K562 (cell line): ENCODE measurements around the gene GRIP1. TPM values are rescaled to one million over a fixed set of nuclear protein-coding genes. Genes with fewer than 3 reads are reported as not detected.

Experiments used
- ATAC-seq: fragments of 200-7000 bp; cut with Tn5 transposase; 3 replicates; pipeline ENCODE4 v1.9.1; 2020; ENCODE audit warnings: moderate library complexity
- BruUV-seq: library from RNA; stranded (reverse); fragments of 400-500 nt; replicated peaks from 2 replicates; lab custom pipeline; 2021; lab: Mats Ljungman, UMichigan
- CTCF ChIA-PET: fragments of 300-600 bp; formaldehyde crosslinking; extraction: SDS; loops from one replicate; lab custom pipeline; 2021; ENCODE audit warnings: low intra/inter-chr PET ratio; lab: Yijun Ruan, JAX
- POLR2A ChIA-PET: fragments of 300-600, 350-650 bp; sonication (Branson Sonifier 250); formaldehyde crosslinking; extraction: SDS; loops from one replicate; lab custom pipeline; 2021; ENCODE audit warnings: antibody characterized with exemption, inconsistent platforms; lab: Yijun Ruan, JAX
- DNase-seq, 4 experiments: peaks; one replicate each; pipeline versions ENCODE4 v3.0.0 to v3.0.0-alpha.2; 2011 to 2018; ENCODE audit warnings: low spot score in 3 of 4, mixed read lengths in 3 of 4; ENCODE audit errors: extremely low read depth in 1 of 4
- FAIRE-seq: peaks from 2 replicates; lab custom pipeline; 2011; peaks lifted over from hg19 to GRCh38; lab: Jason Lieb, UNC
- H2AFZ ChIP-seq: 2 replicates; pipeline ENCODE4 v1.6.0; 2011; ENCODE audit warnings: low read depth, low read length, control low read depth, inconsistent platforms
- H3K27ac ChIP-seq: fragments of 200-600 bp; 3 replicates; pipeline ENCODE4 v1.8.0; 2011; ENCODE audit warnings: low read depth, mild to moderate bottlenecking, control low read depth, inconsistent platforms, low read length, moderate library complexity, mixed read lengths; ENCODE audit errors: extremely low read depth
- H3K27me3 ChIP-seq, 2 experiments: fragments of 300-600 bp in 1 of 2; 2 replicates in 1 of 2; 3 replicates in 1 of 2; pipeline versions ENCODE4 v1.6.0 to v1.8.0; 2011; ENCODE audit warnings: inconsistent platforms in 2 of 2, low read length in 2 of 2, mild to moderate bottlenecking in 1 of 2, mixed read lengths in 1 of 2, moderate library complexity in 1 of 2; ENCODE audit not compliant: control insufficient read depth in 2 of 2, insufficient read depth in 2 of 2
- H3K36me3 ChIP-seq: fragments of 300-600 bp; 3 replicates; pipeline ENCODE4 v1.8.0; 2011; ENCODE audit warnings: mild to moderate bottlenecking, low read length, inconsistent platforms; ENCODE audit not compliant: control insufficient read depth, insufficient read depth
- H3K4me1 ChIP-seq, 2 experiments: fragments of 200-600 bp in 1 of 2; replicated peaks in 1 of 2; 2 replicates in 1 of 2; 3 replicates in 1 of 2; pipeline versions ENCODE4 v1.5.1 to v1.8.0; 2011; ENCODE audit warnings: inconsistent platforms in 2 of 2, low read length in 2 of 2, mild to moderate bottlenecking in 1 of 2, mixed read lengths in 1 of 2, moderate library complexity in 1 of 2; ENCODE audit not compliant: control insufficient read depth in 2 of 2, insufficient read depth in 2 of 2
- H3K4me2 ChIP-seq: 2 replicates; pipeline ENCODE4 v1.6.1; 2011; ENCODE audit warnings: low read length, control low read depth, inconsistent platforms, mixed read lengths; ENCODE audit not compliant: insufficient read depth
- H3K4me3 ChIP-seq: fragments of 200-600 bp; sonication (generic), shearing (Covaris generic); 2 replicates; pipeline ENCODE4 v1.5.1; 2016; ENCODE audit warnings: control low read depth, inconsistent platforms
- H3K79me2 ChIP-seq: fragments of 200-600 bp; 3 replicates; pipeline ENCODE4 v1.8.0; 2011; ENCODE audit warnings: low read length, inconsistent platforms; ENCODE audit not compliant: control insufficient read depth, insufficient read depth
- H3K9ac ChIP-seq, 2 experiments: 2 replicates each; pipeline versions ENCODE4 v1.6.0 to v1.6.1; 2011; ENCODE audit warnings: low read depth in 2 of 2, low read length in 2 of 2, control low read depth in 1 of 2, inconsistent platforms in 1 of 2, mild to moderate bottlenecking in 1 of 2, mixed read lengths in 1 of 2; ENCODE audit not compliant: insufficient read depth in 1 of 2
- H3K9me1 ChIP-seq: one replicate; pipeline ENCODE4 v1.6.0; 2011; ENCODE audit warnings: inconsistent platforms, mild to moderate bottlenecking, low read length, moderate library complexity; ENCODE audit not compliant: control insufficient read depth, insufficient read depth
- H3K9me3 ChIP-seq: replicated peaks from 2 replicates; pipeline ENCODE4 v1.5.1; 2011; ENCODE audit warnings: low read depth, low read length, inconsistent platforms; ENCODE audit not compliant: control insufficient read depth, insufficient read depth
- H4K20me1 ChIP-seq: replicated peaks from 2 replicates; pipeline ENCODE4 v1.6.1; 2011; ENCODE audit warnings: low read length, inconsistent platforms, mixed read lengths; ENCODE audit not compliant: control insufficient read depth, insufficient read depth
- ARID4B ChIP-seq: sonication (generic); formaldehyde crosslinking; IDR thresholded peaks from 2 replicates; pipeline ENCODE4 v1.8.0; 2022; ENCODE audit warnings: mild to moderate bottlenecking, missing genetic modification reagents
- BHLHE40 ChIP-seq: IDR thresholded peaks from 2 replicates; pipeline ENCODE4 v1.6.1; 2011; ENCODE audit warnings: low read length, improper control_type of control experiment
- CHAMP1 ChIP-seq: fragments of 450-650 bp; IDR thresholded peaks from 2 replicates; pipeline ENCODE4 v1.6.1; 2016; ENCODE audit warnings: mild to moderate bottlenecking
- POU5F1 ChIP-seq: fragments of 150-350 bp; IDR thresholded peaks from 2 replicates; pipeline ENCODE4 v1.6.1; 2014; ENCODE audit warnings: borderline replicate concordance, low read length, low read depth, mild to moderate bottlenecking; ENCODE audit not compliant: partially characterized antibody
- RBM25 ChIP-seq: fragments of 200-400 bp; formaldehyde crosslinking; IDR thresholded peaks from 2 replicates; pipeline ENCODE4 v1.6.1; 2018; ENCODE audit warnings: low read length, low read depth, moderate library complexity; ENCODE audit not compliant: severe bottlenecking
- RERE ChIP-seq: sonication (generic); formaldehyde crosslinking; IDR thresholded peaks from 2 replicates; pipeline ENCODE4 v1.8.0; 2023; ENCODE audit warnings: missing genetic modification reagents, mild to moderate bottlenecking, borderline replicate concordance
- TRIM25 ChIP-seq: fragments of 450-650 bp; IDR thresholded peaks from 2 replicates; pipeline ENCODE4 v1.7.0; 2016; ENCODE audit warnings: borderline replicate concordance
- ZNF695 ChIP-seq: fragments of 450-650 bp; formaldehyde crosslinking; IDR thresholded peaks from 2 replicates; pipeline ENCODE4 v1.4.0; 2020; ENCODE audit warnings: mild to moderate bottlenecking, moderate library complexity
- in situ Hi-C: fragments of 300-500 bp; cut with MboI; formaldehyde crosslinking; loops from 4 replicates; pipeline ENCODE4 v1.15.0; 2018; ENCODE audit warnings: inconsistent platforms, mixed read lengths
- intact Hi-C: fragments of 100-400 bp; cut with micrococcal nuclease; formaldehyde crosslinking; loops from 2 replicates; pipeline ENCODE4 v1.14.2; 2022
- polyA plus RNA-seq, 8 experiments: library from polyadenylated mRNA; depleted of rRNA in 4 of 8; stranded (reverse) in 5 of 8; unstranded in 3 of 8; fragments of >200 nt; fragmentation: Nextera tagmentation in 2 of 8; fragmentation: Illumina TruSeq in 1 of 8; extraction: Ambion mirVana in 2 of 8; extraction: Trizol in 1 of 8; gene quantifications; 2 replicates each; pipeline versions ENCODE4 v1.2.1 to v1.2.3, GENCODE V29; 2011 to 2014; ENCODE audit warnings: inconsistent platforms in 1 of 8, missing spikeins in 1 of 8
- total RNA-seq, 7 experiments: library from RNA; depleted of rRNA in 6 of 7; stranded (reverse); fragments of >200 nt in 6 of 7; fragmentation: Illumina TruSeq in 2 of 7; extraction: Trizol in 2 of 7; gene quantifications; 2 replicates each; pipeline versions ENCODE4 v1.2.1 to v1.2.3, GENCODE V29; 2011 to 2021; ENCODE audit warnings: low replicate concordance in 1 of 7

The GRIP1 gene
- total and polyA plus RNA-seq, 9 of the 15 experiments (the other 6 are each of a cell fraction or from before 2014, with no cell fraction given): 0.28 to 1.2 (median 0.45) TPM

- DNase-seq: no peak
- Histone ChIP-seq H3K79me2 (no peaks in the 10 kb centered on the region), H3K27ac (no peak overlapping the region), H3K4me1 (no peaks in the 10 kb centered on the region), H3K9me3 (no peaks in the 10 kb centered on the region), H3K9me1 (no peaks in the 10 kb centered on the region), H3K4me2 (no peak overlapping the region), H3K36me3 (no peaks in the 10 kb centered on the region), H2AFZ (no peak overlapping the region), H3K27me3 (peaks cover 0 to 4% of the 10 kb centered on the region in 2 experiments; a peak in 1 of 5 replicates), H3K9ac (no peak overlapping the region), H3K4me3 (no peak overlapping the region), H4K20me1 (no peaks in the 10 kb centered on the region)
- no TSS peak for BruUV-seq
- no peak for FAIRE-seq
- intact Hi-C loops (no loop called here), in situ Hi-C loops (no loop called here)
- CTCF ChIA-PET: no interaction called here
- POLR2A ChIA-PET: no interaction called here
- no peak for ATAC-seq
- TF ChIP-seq BHLHE40 (no peak), ZNF695 (no peak), TRIM25 (no peak), RERE (no peak), RBM25 (no peak), POU5F1 (no peak), ARID4B (CRISPR knock-in tag) (no peak), CHAMP1 (no peak)
Measured at GRCh38 chr12:66676241-66676640, 2.6 kb downstream of the GRIP1 start.
